SK-N-SH (cell line): ENCODE data around the gene ATOSB. TPM values are rescaled to one million over a fixed set of nuclear protein-coding genes. Genes with fewer than 3 reads are reported as not detected.
A peak's percentile ranks its signal among the peaks of the same experiment; 100 is the strongest.

Experiments
- CTCF ChIA-PET: fragments of 300-600, 350-600 bp; formaldehyde crosslinking; extraction: SDS; loops from one replicate; lab custom pipeline; 2021; lab: Yijun Ruan, JAX
- POLR2A ChIA-PET: fragments of 350-600 bp; sonication (Branson Sonifier 250); formaldehyde crosslinking; extraction: SDS; loops from one replicate; lab custom pipeline; 2020; ENCODE audit warnings: antibody characterized with exemption, inconsistent platforms; lab: Yijun Ruan, JAX
- DNase-seq: peaks from one replicate; pipeline ENCODE4 v3.0.0; 2012
- H2AFZ ChIP-seq: fragments of 200-600 bp; sonication (generic); 2 replicates; pipeline ENCODE4 v1.8.1; 2016; ENCODE audit warnings: antibody characterized with exemption, mild to moderate bottlenecking, low read depth
- H3F3A ChIP-seq: fragments of 200-600 bp; sonication (generic); replicated peaks from 2 replicates; pipeline ENCODE3; 2016; ENCODE audit warnings: antibody characterized with exemption, mild to moderate bottlenecking; ENCODE audit not compliant: insufficient read depth
- H3K27ac ChIP-seq, 2 experiments: fragments of 200-500 bp in 1 of 2; fragments of 200-600 bp in 1 of 2; sonication (Bioruptor generic) in 1 of 2; sonication (generic), shearing (Covaris generic) in 1 of 2; 2 replicates each; pipeline versions ENCODE4 v1.5.1 to v1.6.1; 2014 to 2016; ENCODE audit warnings: low read depth in 2 of 2, inconsistent platforms in 1 of 2, low read length in 1 of 2, mild to moderate bottlenecking in 1 of 2, mixed read lengths in 1 of 2
- H3K27me3 ChIP-seq: fragments of 200-600 bp; sonication (generic), shearing (Covaris generic); 2 replicates; pipeline ENCODE4 v1.6.1; 2016; ENCODE audit warnings: mixed run types; ENCODE audit not compliant: insufficient read depth
- H3K36me3 ChIP-seq, 2 experiments: fragments of 200-500 bp in 1 of 2; fragments of 200-600 bp in 1 of 2; sonication (Bioruptor generic) in 1 of 2; sonication (generic) in 1 of 2; replicated peaks in 1 of 2; 2 replicates each; pipeline versions ENCODE3 to v1.5.1; 2014 to 2016; ENCODE audit warnings: low read length in 1 of 2, mild to moderate bottlenecking in 1 of 2; ENCODE audit not compliant: insufficient read depth in 2 of 2, control insufficient read depth in 1 of 2
- H3K4me1 ChIP-seq, 2 experiments: fragments of 200-500 bp in 1 of 2; fragments of 200-600 bp in 1 of 2; sonication (Bioruptor generic) in 1 of 2; sonication (generic), shearing (Covaris generic) in 1 of 2; 2 replicates each; pipeline versions ENCODE4 v1.5.1 to v1.6.1; 2014 to 2016; ENCODE audit warnings: low read depth in 1 of 2, low read length in 1 of 2, mixed run types in 1 of 2; ENCODE audit not compliant: insufficient read depth in 2 of 2, control insufficient read depth in 1 of 2
- H3K4me2 ChIP-seq: fragments of 200-600 bp; sonication (generic), shearing (Covaris generic); 2 replicates; pipeline ENCODE4 v1.6.1; 2017; ENCODE audit warnings: mixed run types
- H3K4me3 ChIP-seq, 2 experiments: fragments of 200-500 bp in 1 of 2; fragments of 200-600 bp in 1 of 2; sonication (Bioruptor generic) in 1 of 2; sonication (generic), shearing (Covaris generic) in 1 of 2; 2 replicates each; pipeline versions ENCODE4 v1.5.1 to v1.8.1; 2014 to 2016; ENCODE audit warnings: low read depth in 2 of 2, inconsistent platforms in 1 of 2, low read length in 1 of 2, mild to moderate bottlenecking in 1 of 2, mixed read lengths in 1 of 2, moderate library complexity in 1 of 2
- H3K79me2 ChIP-seq: fragments of 200-600 bp; sonication (generic); 2 replicates; pipeline ENCODE4 v1.8.1; 2017; ENCODE audit warnings: mild to moderate bottlenecking; ENCODE audit not compliant: insufficient read depth
- H3K9ac ChIP-seq: fragments of 200-600 bp; sonication (generic); 2 replicates; pipeline ENCODE4 v1.6.1; 2017; ENCODE audit warnings: mixed run types
- H3K9me2 ChIP-seq: fragments of 200-600 bp; sonication (generic); 2 replicates; pipeline ENCODE4 v1.6.1; 2017; ENCODE audit warnings: mixed run types
- H3K9me3 ChIP-seq: fragments of 200-600 bp; sonication (generic); 2 replicates; pipeline ENCODE4 v1.6.1; 2017; ENCODE audit warnings: mixed run types, mild to moderate bottlenecking, moderate library complexity
- H4K20me1 ChIP-seq: fragments of 200-600 bp; sonication (generic); 2 replicates; pipeline ENCODE4 v1.6.1; 2017; ENCODE audit warnings: mild to moderate bottlenecking, mixed run types; ENCODE audit not compliant: insufficient read depth
- CHD2 ChIP-seq: fragments of 150-350 bp; IDR thresholded peaks from 2 replicates; pipeline ENCODE4 v1.6.1; 2018; ENCODE audit warnings: low read length; ENCODE audit not compliant: partially characterized antibody
- CTCF ChIP-seq: fragments of 200-600 bp; sonication (generic); IDR thresholded peaks from 2 replicates; pipeline ENCODE4 v1.6.1; 2017; ENCODE audit warnings: antibody characterized with exemption, mild to moderate bottlenecking, moderate library complexity
- ELF1 ChIP-seq: IDR thresholded peaks from 2 replicates; pipeline ENCODE4 v1.4.0; 2012
- FOXM1 ChIP-seq: IDR thresholded peaks from 2 replicates; pipeline ENCODE4 v1.4.0; 2012; ENCODE audit warnings: low read depth, mild to moderate bottlenecking
- GABPA ChIP-seq: IDR thresholded peaks from 2 replicates; pipeline ENCODE4 v1.4.0; 2012; ENCODE audit warnings: low read depth, mild to moderate bottlenecking
- GATA2 ChIP-seq: sonication (generic); formaldehyde crosslinking; IDR thresholded peaks from 2 replicates; pipeline ENCODE4 v1.5.0; 2020; ENCODE audit warnings: mild to moderate bottlenecking, missing genetic modification reagents
- IRF3 ChIP-seq: fragments of 150-350 bp; IDR thresholded peaks from 2 replicates; pipeline ENCODE4 v1.6.1; 2016; ENCODE audit warnings: mild to moderate bottlenecking, low read depth, low read length
- MEF2A ChIP-seq: IDR thresholded peaks from 2 replicates; pipeline ENCODE4 v1.4.0; 2012; ENCODE audit warnings: low read depth, borderline replicate concordance
- NFIC ChIP-seq: IDR thresholded peaks from 2 replicates; pipeline ENCODE4 v1.4.0; 2012; ENCODE audit warnings: borderline replicate concordance
- RFX5 ChIP-seq: IDR thresholded peaks from 2 replicates; pipeline ENCODE4 v1.6.1; 2012; ENCODE audit warnings: mild to moderate bottlenecking, improper control_type of control experiment, low read length
- TAF1 ChIP-seq: IDR thresholded peaks from 2 replicates; pipeline ENCODE4 v1.6.1; 2012; ENCODE audit warnings: low read depth, mild to moderate bottlenecking, low read length, moderate library complexity, borderline replicate concordance
- TCF12 ChIP-seq: IDR thresholded peaks from 2 replicates; pipeline ENCODE4 v1.4.0; 2012
- TEAD4 ChIP-seq: IDR thresholded peaks from 2 replicates; pipeline ENCODE4 v1.4.0; 2012; ENCODE audit warnings: mild to moderate bottlenecking, borderline replicate concordance; ENCODE audit not compliant: insufficient read depth
- USF2 ChIP-seq: fragments of 150-350 bp; IDR thresholded peaks from 2 replicates; pipeline ENCODE4 v1.6.1; 2017; ENCODE audit warnings: antibody characterized with exemption, low read length, low read depth, borderline replicate concordance
- ZBTB33 ChIP-seq: IDR thresholded peaks from 2 replicates; pipeline ENCODE4 v1.4.0; 2012; ENCODE audit warnings: low read depth, borderline replicate concordance
- WGBS: methylation state at CpG from one replicate; pipeline ENCODE4 v1.1.6; 2017; ENCODE audit warnings: low lambda C conversion rate; 5-methylcytosine and 5-hydroxymethylcytosine counted together
- polyA plus RNA-seq, 3 experiments: library from polyadenylated mRNA; depleted of rRNA; stranded (reverse); fragments of >200 nt; gene quantifications; 2 replicates each; pipeline ENCODE4 v1.2.3, GENCODE V29; 2012

Gene ATOSB
- polyA plus RNA-seq, 1 of the 3 experiments (the other 2 are of a cell fraction): 42.6 TPM

- peaks cover 21% of the 10 kb centered on the region for H3F3A ChIP-seq
- H2AFZ ChIP-seq: no peak overlapping the region; the same call in 1 of the 2 replicates
- H3K36me3 ChIP-seq: peaks cover 39 to 68% of the 10 kb centered on the region in 2 experiments
- WGBS: 42% methylated on average over 5 of the region's 5 CpGs
- peaks cover 15 to 25% of the 10 kb centered on the region in 2 experiments; a peak in 3 of 4 replicates for H3K4me1 ChIP-seq
- H3K79me2 ChIP-seq: peaks cover 29% of the 10 kb centered on the region
- peaks cover 3% of the 10 kb centered on the region; the same call in 1 of the 2 replicates for H4K20me1 ChIP-seq
- H3K9ac ChIP-seq: peak overlapping the region; percentile 87; the same call in 1 of the 2 replicates
- H3K9me3 ChIP-seq: no peaks in the 10 kb centered on the region
- CTCF ChIA-PET: interaction anchor here (0.6 to 3.8 kb wide), 12 partner anchors 8 to 500 kb away, joined by 3 to 25 read pairs (median 4); partner anchors contain the start of genes ATOSB and PIGO
- TF ChIP-seq GABPA (no peak), TAF1 (no peak), FOXM1 (no peak), CHD2 (no peak), ZBTB33 (no peak), GATA2 (CRISPR knock-in tag) (no peak), RFX5 (no peak), TCF12 (no peak), NFIC (no peak), TEAD4 (no peak), ELF1 (no peak), USF2 (no peak), MEF2A (no peak), CTCF (no peak), IRF3 (no peak)
- TF ChIP-seq, all 33 proteins: peak for 0
- Histone ChIP-seq H3K27ac (peak overlapping the region; percentile 86 to 94), H3K9me2 (no peaks in the 10 kb centered on the region), H3K4me3 (peak overlapping the region in 1 of 2 experiments; percentile 84; a peak in 3 of 4 replicates), H3K4me2 (peak overlapping the region; percentile 93), H3K27me3 (no peaks in the 10 kb centered on the region)
- DNase-seq: no peak
- POLR2A ChIA-PET: interaction anchor here (1.3 to 4.0 kb wide), 4 partner anchors 8 to 32 kb away, joined by 11 to 35 read pairs (median 20); partner anchors contain the start of genes ATOSB, FANCG and VCP
These were observed 11.9 kb downstream of the ATOSB start for GRCh38 chr9:35103660-35104191.
